Adrenal gland (tissue), 12 donors: ENCODE measurements around the gene BEND5. TPM values are rescaled to one million over a fixed set of nuclear protein-coding genes. Genes with fewer than 3 reads are reported as not detected.

Experiments used
- DNase-seq, 7 donors: peaks; one replicate each; pipeline ENCODE4 v3.0.0-alpha.2; 2019 to 2020
- H3K27ac ChIP-seq, 5 donors: fragments of 200-600 bp; sonication (generic) in 4 of 5; 1 replicate in 3 of 5; 2 replicates in 2 of 5; pipeline versions ENCODE4 v1.5.1 to v1.8.0; 2016 to 2020; ENCODE audit warnings: mild to moderate bottlenecking in 1 of 5
- H3K27me3 ChIP-seq: fragments of 200-600 bp; 2 replicates; pipeline ENCODE4 v1.8.0; 2021
- H3K36me3 ChIP-seq, 2 donors: fragments of 200-600 bp; replicated peaks in 1 of 2; 1 replicate in 1 of 2; 2 replicates in 1 of 2; pipeline versions ENCODE4 v1.5.1 to v1.8.0; 2018 to 2022
- H3K4me1 ChIP-seq, 2 donors: fragments of 200-600 bp; replicated peaks in 1 of 2; 1 replicate in 1 of 2; 2 replicates in 1 of 2; pipeline versions ENCODE4 v1.5.1 to v1.8.0; 2018 to 2021
- H3K4me3 ChIP-seq, 4 donors: fragments of 200-600 bp; sonication (generic) in 3 of 4; one replicate each; pipeline ENCODE4 v1.5.1; 2016 to 2018
- H3K9me3 ChIP-seq, 3 donors: fragments of 200-600 bp; sonication (generic) in 1 of 3; replicated peaks in 1 of 3; 1 replicate in 2 of 3; 2 replicates in 1 of 3; pipeline versions ENCODE4 v1.5.1 to v1.8.0; 2016 to 2021
- CTCF ChIP-seq, 6 experiments: fragments of 450-650 bp in 4 of 6; fragments of 200-600 bp in 2 of 6; sonication (generic) in 1 of 6; IDR thresholded peaks; 1 replicate in 5 of 6; 2 replicates in 1 of 6; pipeline versions ENCODE4 v1.5.1 to v1.8.0; 2016 to 2021; ENCODE audit warnings: antibody characterized with exemption in 6 of 6, mild to moderate bottlenecking in 2 of 6, moderate library complexity in 1 of 6
- POLR2A ChIP-seq, 2 donors: fragments of 450-650 bp; IDR thresholded peaks; one replicate each; pipeline ENCODE4 v1.6.1; 2017; ENCODE audit warnings: antibody characterized with exemption in 2 of 2, mild to moderate bottlenecking in 2 of 2, moderate library complexity in 1 of 2
- WGBS, 4 donors: extraction: QIAGEN DNeasy Blood & Tissue Kit in 2 of 4; methylation state at CpG; one replicate each; pipeline versions ENCODE4 v1.1.5 to v1.1.7; 2013 to 2017; 5-methylcytosine and 5-hydroxymethylcytosine counted together
- intact Hi-C, 2 donors: fragments of 100-400 bp; cut with DNase I; formaldehyde crosslinking; loops; one replicate each; pipeline versions ENCODE4 v1.14.1 to v1.15.0; 2022 to 2023
- polyA plus RNA-seq, 3 donors: library from polyadenylated mRNA; stranded (reverse); fragments of 200-250 nt in 2 of 3; fragments of 350-450 nt in 1 of 3; fragmentation: Illumina TruSeq in 1 of 3; extraction: RNeasy Lipid Tissue Mini Kit (QIAGEN cat#74804) in 1 of 3; gene quantifications; one replicate each; pipeline ENCODE4 v1.2.3, GENCODE V29; 2013 to 2014
- total RNA-seq, 9 donors: library from RNA; depleted of rRNA in 4 of 9; stranded (reverse); fragments of >200 nt in 4 of 9; fragments of 120-200 nt in 1 of 9; fragmentation: NEBNext Ultra II Directional in 1 of 9; extraction: Animal tissue kit (Norgen Biotek cat#: 25700) in 1 of 9; gene quantifications; one replicate each; pipeline versions ENCODE4 v1.1.0 to v1.2.4, GENCODE V29; 2013 to 2023
- donor health status: healthy with polysubstance abuse.
- donor health status: Bipolar disorder and iron deficiency.
- donor health status: DM: yes; HTN: yes; CAD: no.
- donor health status: DM: no; HTN: no; CAD: no.
- donor health status: DM: no; HTN: no; CAD: no.
- donor health status: DM: yes; HTN: yes; CAD: no.

The BEND5 gene
- total and polyA plus RNA-seq, 12 donors: 2.2 to 20.4 (median 8.4) TPM

DNA sequence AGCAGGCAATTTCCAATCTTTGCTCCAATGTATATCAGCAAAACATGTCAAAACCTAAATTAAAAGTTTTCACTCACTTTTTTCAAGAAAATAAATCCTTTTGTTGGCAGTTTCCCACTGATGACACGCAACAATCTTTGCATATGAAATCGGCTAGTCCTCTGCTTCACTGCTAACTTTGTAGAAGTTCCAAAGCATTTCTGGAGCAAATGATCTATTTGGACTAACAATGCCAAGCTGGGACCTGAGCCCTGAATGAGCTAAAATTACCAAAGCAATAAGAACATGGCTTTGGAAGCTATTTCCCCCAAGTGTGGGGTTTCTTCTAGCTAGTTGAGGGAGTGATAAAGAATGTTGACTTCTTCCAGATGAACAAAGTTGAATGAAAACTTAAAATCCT lies 5.1 kb downstream of the BEND5 start:
- TF ChIP-seq CTCF (IDR thresholded peaks at IDR 0.05): no peak
- no peak for TF ChIP-seq POLR2A (IDR thresholded peaks at IDR 0.05)
- WGBS, 4 donors: 74 to 93% (median 80%) methylated on average over 2 of the region's 2 CpGs
- no peaks in the 10 kb centered on the region for H3K9me3 ChIP-seq
- DNase-seq: no peak
- H3K4me3 ChIP-seq: no peak overlapping the region
- no peak overlapping the region for H3K27ac ChIP-seq
- intact Hi-C loops: no loop called here
- no peaks in the 10 kb centered on the region for H3K27me3 ChIP-seq
- H3K36me3 ChIP-seq: no peaks in the 10 kb centered on the region
- peaks cover 8 to 21% of the 10 kb centered on the region in 2 donors for H3K4me1 ChIP-seq

DNA sequence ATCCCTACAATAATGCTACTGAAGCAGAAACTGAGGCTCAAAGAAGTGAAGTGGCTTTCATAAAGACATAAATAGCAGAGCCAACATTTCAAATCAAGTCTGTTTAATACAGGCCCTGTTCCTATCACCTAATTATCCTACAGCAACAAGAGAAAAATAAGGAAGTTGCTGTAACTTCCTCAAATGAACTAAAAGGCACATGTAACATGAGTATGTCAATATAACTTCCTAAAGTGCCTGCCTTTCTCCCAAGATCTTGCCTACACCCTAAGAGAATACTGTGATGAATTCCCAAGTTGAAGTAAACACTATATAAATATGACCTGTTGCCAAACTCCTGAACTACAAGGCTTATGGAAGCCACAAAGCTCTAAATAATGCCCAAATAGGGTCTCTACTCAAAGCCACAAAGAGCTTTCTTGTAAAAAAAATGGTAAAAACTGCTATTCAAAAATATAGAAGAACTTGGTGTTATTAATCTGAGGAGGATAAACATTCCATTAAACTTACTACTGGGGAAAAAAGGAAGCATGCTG lies 8.6 kb downstream of the BEND5 start:
- H3K4me1 ChIP-seq: peaks cover 0 to 9% of the 10 kb centered on the region in 2 donors
- TF ChIP-seq POLR2A (IDR thresholded peaks at IDR 0.05) (no peak), CTCF (IDR thresholded peaks at IDR 0.05) (no peak)
- H3K36me3 ChIP-seq: no peaks in the 10 kb centered on the region
- no peak for DNase-seq
- no peaks in the 10 kb centered on the region for H3K27me3 ChIP-seq
- H3K27ac ChIP-seq: no peak overlapping the region
- intact Hi-C loops: no loop called here
- no peak overlapping the region for H3K4me3 ChIP-seq
- no peaks in the 10 kb centered on the region for H3K9me3 ChIP-seq

GRCh38 chr1:48765335-48765734 lies 11.4 kb downstream of the BEND5 start:
- 92 to 100% (median 96%) methylated on average over 1 of the region's 1 CpG for WGBS, 4 donors
- TF ChIP-seq POLR2A (IDR thresholded peaks at IDR 0.05): no peak
- TF ChIP-seq CTCF (IDR thresholded peaks at IDR 0.05): no peak
- DNase-seq: no peak
- H3K4me1 ChIP-seq: peaks cover 11 to 24% of the 10 kb centered on the region in 2 donors
- no peaks in the 10 kb centered on the region for H3K27me3 ChIP-seq
- H3K36me3 ChIP-seq: no peaks in the 10 kb centered on the region
- intact Hi-C loops: no loop called here
- H3K9me3 ChIP-seq: no peaks in the 10 kb centered on the region
- H3K4me3 ChIP-seq: no peak overlapping the region
- no peak overlapping the region for H3K27ac ChIP-seq

- Histone ChIP-seq H3K36me3 (peaks cover 0 to 13% of the 10 kb centered on the region in 2 donors), H3K9me3 (no peaks in the 10 kb centered on the region), H3K4me1 (peaks cover 11 to 15% of the 10 kb centered on the region in 2 donors), H3K27me3 (no peaks in the 10 kb centered on the region), H3K27ac (peak overlapping the region in 3 of 5 donors; percentile 33 to 62 (median 59)), H3K4me3 (no peak overlapping the region)
- 78 to 87% (median 84%) methylated on average over 7 of the region's 7 CpGs for WGBS, 4 donors
- DNase-seq: peak in 2 of 7 donors; percentile 8 to 33
- intact Hi-C loops: no loop called here
- no peak for TF ChIP-seq CTCF (IDR thresholded peaks at IDR 0.05)
- TF ChIP-seq POLR2A (IDR thresholded peaks at IDR 0.05): no peak
Measured at GRCh38 chr1:48761986-48762385, 14.7 kb downstream of the BEND5 start.
